ENCODE results near the gene HYDIN. TPM values are rescaled to one million over a fixed set of nuclear protein-coding genes. Genes with fewer than 3 reads are reported as not detected.

Gene HYDIN
- total RNA-seq = not detected in 2 replicates

- Mint-ChIP-seq H3K4me1 (no peaks in the 10 kb centered on the region), H3K36me3 (ENCODE audit: low read depth) (no peaks in the 10 kb centered on the region), H3K27me3 (peaks cover 13% of the 10 kb centered on the region), H3K4me3 (no peak within 1 kb of the TSS), H3K27ac (no peak within 1 kb of the TSS), H3K9me3 (peaks cover 19% of the 10 kb centered on the region)
- intact Hi-C loops (cut with micrococcal nuclease) = no loop called here
- peak; percentile 66 for DNase-seq
These were observed at the start of gene HYDIN for GRCh38 chr16:71230122-71230845. TSS of gene HYDIN (minus strand) at chr16:71230722. CDS start at chr16:71186895, 43,827 bp downstream.

GRCh38 chr16:71276589-71277334 lies 46.2 kb upstream of the HYDIN start:
- intact Hi-C loops (cut with micrococcal nuclease) = no loop called here
- no peak overlapping the region for H3K4me3 Mint-ChIP-seq
- no peaks in the 10 kb centered on the region for H3K36me3 Mint-ChIP-seq (ENCODE audit: low read depth)
- H3K27ac Mint-ChIP-seq = no peak overlapping the region
- no peak for DNase-seq
- no peaks in the 10 kb centered on the region for H3K27me3 Mint-ChIP-seq
- H3K9me3 Mint-ChIP-seq = peaks cover 14% of the 10 kb centered on the region
- H3K4me1 Mint-ChIP-seq = no peaks in the 10 kb centered on the region

- peaks cover 20% of the 10 kb centered on the region for H3K27me3 Mint-ChIP-seq
These were observed 42.9 kb upstream of the HYDIN start for GRCh38 chr16:71273384-71273783.

GRCh38 chr16:71264299-71264698 lies 33.8 kb upstream of the HYDIN start:
- peaks cover 4% of the 10 kb centered on the region for H3K9me3 Mint-ChIP-seq
- intact Hi-C loops (cut with micrococcal nuclease) = no loop called here
- H3K4me3 Mint-ChIP-seq = no peak overlapping the region
- H3K27me3 Mint-ChIP-seq = peaks cover 30% of the 10 kb centered on the region
- DNase-seq = no peak
- H3K4me1 Mint-ChIP-seq = peaks cover 2% of the 10 kb centered on the region
- no peaks in the 10 kb centered on the region for H3K36me3 Mint-ChIP-seq (ENCODE audit: low read depth)
- H3K27ac Mint-ChIP-seq = no peak overlapping the region

More at GRCh38 chr16:71273384-71273783, 42.9 kb upstream of the HYDIN start:
- intact Hi-C loops (cut with micrococcal nuclease) = no loop called here
- Mint-ChIP-seq H3K4me1 (no peaks in the 10 kb centered on the region), H3K27ac (no peak overlapping the region), H3K4me3 (no peak overlapping the region), H3K36me3 (ENCODE audit: low read depth) (no peaks in the 10 kb centered on the region), H3K9me3 (peaks cover 14% of the 10 kb centered on the region)
- DNase-seq = no peak

GRCh38 chr16:71263582-71263981 lies 33.1 kb upstream of the HYDIN start:
- H3K9me3 Mint-ChIP-seq = peaks cover 5% of the 10 kb centered on the region
- H3K36me3 Mint-ChIP-seq (ENCODE audit: low read depth) = no peaks in the 10 kb centered on the region
- peaks cover 7% of the 10 kb centered on the region for H3K4me1 Mint-ChIP-seq

GRCh38 chr16:71262391-71262790 lies 31.9 kb upstream of the HYDIN start:
- Mint-ChIP-seq H3K4me3 (no peak overlapping the region), H3K36me3 (ENCODE audit: low read depth) (no peaks in the 10 kb centered on the region), H3K4me1 (peaks cover 7% of the 10 kb centered on the region), H3K27ac (no peak overlapping the region), H3K9me3 (peaks cover 5% of the 10 kb centered on the region), H3K27me3 (peaks cover 37% of the 10 kb centered on the region)
- DNase-seq = peak; percentile 40
- intact Hi-C loops (cut with micrococcal nuclease) = no loop called here

More at GRCh38 chr16:71263582-71263981, 33.1 kb upstream of the HYDIN start:
- Mint-ChIP-seq H3K27me3 (peaks cover 32% of the 10 kb centered on the region), H3K27ac (no peak overlapping the region), H3K4me3 (no peak overlapping the region)
- no peak for DNase-seq
- intact Hi-C loops (cut with micrococcal nuclease) = no loop called here

GRCh38 chr16:71260995-71261394 lies 30.5 kb upstream of the HYDIN start:
- no peak overlapping the region for H3K4me3 Mint-ChIP-seq
- peaks cover 5% of the 10 kb centered on the region for H3K9me3 Mint-ChIP-seq
- H3K36me3 Mint-ChIP-seq (ENCODE audit: low read depth) = no peaks in the 10 kb centered on the region
- H3K27me3 Mint-ChIP-seq = peaks cover 45% of the 10 kb centered on the region
- intact Hi-C loops (cut with micrococcal nuclease) = no loop called here
- H3K4me1 Mint-ChIP-seq = peaks cover 7% of the 10 kb centered on the region
- DNase-seq = no peak
- no peak overlapping the region for H3K27ac Mint-ChIP-seq

- intact Hi-C loops (cut with micrococcal nuclease) = no loop called here
- H3K4me1 Mint-ChIP-seq = peaks cover 7% of the 10 kb centered on the region
- no peak overlapping the region for H3K27ac Mint-ChIP-seq
- H3K27me3 Mint-ChIP-seq = peaks cover 50% of the 10 kb centered on the region
- H3K9me3 Mint-ChIP-seq = peaks cover 5% of the 10 kb centered on the region
- DNase-seq = no peak
- no peak overlapping the region for H3K4me3 Mint-ChIP-seq
- H3K36me3 Mint-ChIP-seq (ENCODE audit: low read depth) = no peaks in the 10 kb centered on the region
These were observed 28.6 kb upstream of the HYDIN start for GRCh38 chr16:71259086-71259485.

- intact Hi-C loops (cut with micrococcal nuclease) = no loop called here
- H3K27me3 Mint-ChIP-seq = peaks cover 48% of the 10 kb centered on the region
- H3K36me3 Mint-ChIP-seq (ENCODE audit: low read depth) = no peaks in the 10 kb centered on the region
These were observed 27.9 kb upstream of the HYDIN start for GRCh38 chr16:71258372-71258771.

GRCh38 chr16:71257768-71258167 lies 27.2 kb upstream of the HYDIN start:
- intact Hi-C loops (cut with micrococcal nuclease) = no loop called here
- Mint-ChIP-seq H3K36me3 (ENCODE audit: low read depth) (no peaks in the 10 kb centered on the region), H3K27ac (no peak overlapping the region), H3K4me3 (no peak overlapping the region), H3K9me3 (peaks cover 5% of the 10 kb centered on the region), H3K27me3 (peaks cover 46% of the 10 kb centered on the region), H3K4me1 (peaks cover 7% of the 10 kb centered on the region)
- no peak for DNase-seq

More at GRCh38 chr16:71258372-71258771, 27.9 kb upstream of the HYDIN start:
- H3K4me1 Mint-ChIP-seq = peaks cover 7% of the 10 kb centered on the region
- H3K27ac Mint-ChIP-seq = no peak overlapping the region
- no peak overlapping the region for H3K4me3 Mint-ChIP-seq
- H3K9me3 Mint-ChIP-seq = peaks cover 5% of the 10 kb centered on the region
- no peak for DNase-seq

GRCh38 chr16:71255721-71256120 lies 25.2 kb upstream of the HYDIN start:
- intact Hi-C loops (cut with micrococcal nuclease) = no loop called here
- Mint-ChIP-seq H3K4me1 (peaks cover 7% of the 10 kb centered on the region), H3K27me3 (peaks cover 37% of the 10 kb centered on the region), H3K27ac (no peak overlapping the region), H3K36me3 (ENCODE audit: low read depth) (no peaks in the 10 kb centered on the region), H3K9me3 (peaks cover 5% of the 10 kb centered on the region), H3K4me3 (no peak overlapping the region)
- DNase-seq = no peak

GRCh38 chr16:71254832-71255525 lies 24.5 kb upstream of the HYDIN start:
- no peak overlapping the region for H3K27ac Mint-ChIP-seq
- peaks cover 5% of the 10 kb centered on the region for H3K9me3 Mint-ChIP-seq
- DNase-seq = no peak
- peaks cover 7% of the 10 kb centered on the region for H3K4me1 Mint-ChIP-seq
- peaks cover 34% of the 10 kb centered on the region for H3K27me3 Mint-ChIP-seq
- intact Hi-C loops (cut with micrococcal nuclease) = no loop called here
- H3K36me3 Mint-ChIP-seq (ENCODE audit: low read depth) = no peaks in the 10 kb centered on the region
- no peak overlapping the region for H3K4me3 Mint-ChIP-seq

- H3K27ac Mint-ChIP-seq = no peak overlapping the region
- no peaks in the 10 kb centered on the region for H3K9me3 Mint-ChIP-seq
- no peak overlapping the region for H3K4me3 Mint-ChIP-seq
- H3K27me3 Mint-ChIP-seq = peaks cover 5% of the 10 kb centered on the region
- no peaks in the 10 kb centered on the region for H3K36me3 Mint-ChIP-seq (ENCODE audit: low read depth)
- no peaks in the 10 kb centered on the region for H3K4me1 Mint-ChIP-seq
- DNase-seq = no peak
- intact Hi-C loops (cut with micrococcal nuclease) = no loop called here
These were observed 20.1 kb upstream of the HYDIN start for GRCh38 chr16:71250461-71251235.

Measured in activated CD4-positive, alpha-beta T cell treated with anti-CD3 and anti-CD28 coated beads, Interleukin-2, amount 10 ng/mL, durations not matched to agents 24 days and 14 days (primary cell).